Measurements from ENCODE around the gene LMBR1.
"Not testable (repeated sequence)": the region's sequence is repeated elsewhere in the genome, so short reads cannot be mapped to it uniquely, and the experiment has no call there.

DNA sequence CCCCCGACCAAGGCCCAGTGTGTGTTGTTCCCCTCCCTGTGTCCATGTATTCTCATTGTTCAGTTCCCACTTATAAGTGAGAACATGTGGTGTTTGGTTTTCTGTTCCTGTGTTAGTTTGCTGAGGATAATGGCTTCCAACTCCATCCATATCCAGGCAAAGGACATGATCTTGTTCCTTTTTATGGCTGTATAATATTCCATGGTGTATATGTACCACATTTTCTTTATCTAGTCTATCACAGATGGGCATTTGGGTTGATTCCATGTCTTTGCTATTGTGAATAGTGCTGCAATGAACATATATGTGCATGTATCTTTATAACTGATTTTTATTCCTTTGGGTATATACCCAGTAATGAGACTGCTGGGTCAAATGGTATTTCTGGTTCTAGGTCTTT is 191.2 kb downstream of the LMBR1 start:
- TF ChIP-seq, protein P1, sequence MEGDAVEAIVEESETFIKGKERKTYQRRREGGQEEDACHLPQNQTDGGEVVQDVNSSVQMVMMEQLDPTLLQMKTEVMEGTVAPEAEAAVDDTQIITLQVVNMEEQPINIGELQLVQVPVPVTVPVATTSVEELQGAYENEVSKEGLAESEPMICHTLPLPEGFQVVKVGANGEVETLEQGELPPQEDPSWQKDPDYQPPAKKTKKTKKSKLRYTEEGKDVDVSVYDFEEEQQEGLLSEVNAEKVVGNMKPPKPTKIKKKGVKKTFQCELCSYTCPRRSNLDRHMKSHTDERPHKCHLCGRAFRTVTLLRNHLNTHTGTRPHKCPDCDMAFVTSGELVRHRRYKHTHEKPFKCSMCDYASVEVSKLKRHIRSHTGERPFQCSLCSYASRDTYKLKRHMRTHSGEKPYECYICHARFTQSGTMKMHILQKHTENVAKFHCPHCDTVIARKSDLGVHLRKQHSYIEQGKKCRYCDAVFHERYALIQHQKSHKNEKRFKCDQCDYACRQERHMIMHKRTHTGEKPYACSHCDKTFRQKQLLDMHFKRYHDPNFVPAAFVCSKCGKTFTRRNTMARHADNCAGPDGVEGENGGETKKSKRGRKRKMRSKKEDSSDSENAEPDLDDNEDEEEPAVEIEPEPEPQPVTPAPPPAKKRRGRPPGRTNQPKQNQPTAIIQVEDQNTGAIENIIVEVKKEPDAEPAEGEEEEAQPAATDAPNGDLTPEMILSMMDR (IDR thresholded peaks at IDR 0.05; ENCODE audit: extremely low read depth in 1 of 2, insufficient read depth in 1 of 2, low read depth in 1 of 2, low read length in 2 of 2) = not testable (repeated sequence)
- TF ChIP-seq POLR2A (IDR thresholded peaks at IDR 0.05; ENCODE audit: low read depth, low read length); POLR2AphosphoS5 (IDR thresholded peaks at IDR 0.05; ENCODE audit: insufficient read depth, low read depth, low read length); FOS (IDR thresholded peaks at IDR 0.05; ENCODE audit: borderline replicate concordance, insufficient read depth, low read length); GATA2 (IDR thresholded peaks at IDR 0.05; ENCODE audit: insufficient read depth, insufficient read length, low read depth, low read length); EZH2 (IDR thresholded peaks at IDR 0.05; ENCODE audit: borderline replicate concordance, low read depth, low read length, severe bottlenecking); JUN (IDR thresholded peaks at IDR 0.05; ENCODE audit: borderline replicate concordance, insufficient read depth, insufficient read length, low read depth); MYC (IDR thresholded peaks at IDR 0.05; ENCODE audit: low read depth, low read length): not testable (repeated sequence)
- TF ChIP-seq, protein P2, sequence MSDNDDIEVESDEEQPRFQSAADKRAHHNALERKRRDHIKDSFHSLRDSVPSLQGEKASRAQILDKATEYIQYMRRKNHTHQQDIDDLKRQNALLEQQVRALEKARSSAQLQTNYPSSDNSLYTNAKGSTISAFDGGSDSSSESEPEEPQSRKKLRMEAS (IDR thresholded peaks at IDR 0.05; ENCODE audit: insufficient read depth, insufficient read length) = not testable (repeated sequence)

Measured in endothelial cell of umbilical vein (primary cell).